Loucy (cell line): ENCODE measurements around the gene OXLD1.

ENCODE experiments used
- H2AFZ ChIP-seq: fragments of 200-600 bp; sonication (generic); 2 replicates; pipeline ENCODE4 v1.6.0; 2016; ENCODE audit warnings: antibody characterized with exemption, mild to moderate bottlenecking, low read length, moderate library complexity
- H3F3A ChIP-seq: fragments of 200-600 bp; 2 replicates; pipeline ENCODE4 v1.6.0; 2016; ENCODE audit warnings: antibody characterized with exemption, low read depth, mild to moderate bottlenecking
- H3K27me3 ChIP-seq: fragments of 200-600 bp; sonication (generic); 2 replicates; pipeline ENCODE4 v1.6.1; 2014; ENCODE audit warnings: low read length, mild to moderate bottlenecking; ENCODE audit not compliant: insufficient read depth, poor library complexity, severe bottlenecking
- H3K36me3 ChIP-seq: fragments of 200-600 bp; sonication (generic); 2 replicates; pipeline ENCODE4 v1.6.1; 2016; ENCODE audit warnings: low read length; ENCODE audit not compliant: insufficient read depth
- H3K4me1 ChIP-seq: fragments of 200-600 bp; sonication (generic); 2 replicates; pipeline ENCODE4 v1.5.1; 2014; ENCODE audit warnings: low read length, mild to moderate bottlenecking; ENCODE audit not compliant: insufficient read depth, poor library complexity, severe bottlenecking
- H3K4me2 ChIP-seq: fragments of 200-600 bp; sonication (generic); 2 replicates; pipeline ENCODE4 v1.6.0; 2014; ENCODE audit warnings: antibody characterized with exemption, low read length, low read depth, mild to moderate bottlenecking; ENCODE audit not compliant: poor library complexity, severe bottlenecking
- H3K4me3 ChIP-seq: fragments of 200-600 bp; sonication (generic); 2 replicates; pipeline ENCODE4 v1.5.1; 2014; ENCODE audit warnings: low read length, mild to moderate bottlenecking, mixed read lengths; ENCODE audit not compliant: poor library complexity, severe bottlenecking
- H3K79me2 ChIP-seq: fragments of 200-600 bp; sonication (generic); 2 replicates; pipeline ENCODE4 v1.6.1; 2014; ENCODE audit warnings: low read length; ENCODE audit not compliant: insufficient read depth
- H3K9ac ChIP-seq: fragments of 200-600 bp; sonication (generic); 2 replicates; pipeline ENCODE4 v1.6.0; 2014; ENCODE audit warnings: mild to moderate bottlenecking, low read depth, low read length, moderate library complexity; ENCODE audit not compliant: poor library complexity, severe bottlenecking
- H3K9me2 ChIP-seq: fragments of 200-600 bp; sonication (generic); replicated peaks from 2 replicates; pipeline ENCODE4 v1.6.1; 2016; ENCODE audit warnings: low read depth, low read length, mixed read lengths
- H3K9me3 ChIP-seq: fragments of 200-600 bp; sonication (generic); 2 replicates; pipeline ENCODE4 v1.6.1; 2014; ENCODE audit warnings: mild to moderate bottlenecking, antibody characterized with exemption, low read length, low read depth; ENCODE audit not compliant: insufficient read depth
- H4K20me1 ChIP-seq: fragments of 200-600 bp; sonication (generic); 2 replicates; pipeline ENCODE4 v1.6.0; 2014; ENCODE audit warnings: antibody characterized with exemption, low read length, mild to moderate bottlenecking; ENCODE audit not compliant: insufficient read depth, poor library complexity, severe bottlenecking
- EZH2phosphoT487 ChIP-seq: fragments of 200-600 bp; IDR thresholded peaks from 2 replicates; pipeline ENCODE4 v1.6.1; 2018; ENCODE audit warnings: antibody characterized with exemption, mild to moderate bottlenecking, moderate library complexity, borderline replicate concordance
- TF ChIP-seq, protein P1 (sequence below): fragments of 200-600 bp; sonication (generic); conservative IDR thresholded peaks from 2 replicates; pipeline ENCODE4 v1.5.1; 2014; ENCODE audit warnings: mild to moderate bottlenecking, antibody characterized with exemption, low read length

OXLD1 gene

DNA sequence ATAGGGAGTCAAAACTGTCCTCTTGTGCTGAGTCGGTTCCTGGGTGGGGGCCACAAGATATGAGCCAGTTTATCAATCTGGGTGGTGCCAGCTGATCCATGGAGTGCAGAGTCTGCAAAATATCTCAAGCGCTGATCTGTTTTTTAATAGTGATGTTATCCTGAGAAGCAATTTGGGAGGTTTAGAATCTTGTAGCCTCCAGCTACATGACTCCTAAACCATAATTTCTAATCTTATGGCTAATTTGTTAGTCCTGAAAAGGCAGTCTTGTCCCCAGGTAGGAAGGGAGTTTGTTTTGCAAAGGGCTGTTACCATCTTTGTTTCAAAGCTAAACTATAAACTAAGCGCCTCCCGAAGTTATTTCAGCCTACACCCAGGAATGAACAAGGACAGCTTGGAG lies 27.7 kb downstream of the OXLD1 start:
- Histone ChIP-seq H3K4me3 (no peak overlapping the region), H3K9me2 (no peaks in the 10 kb centered on the region), H3F3A (no peaks in the 10 kb centered on the region), H2AFZ (no peak overlapping the region), H3K4me2 (no peak overlapping the region), H4K20me1 (peaks cover 22% of the 10 kb centered on the region), H3K79me2 (peaks cover 31% of the 10 kb centered on the region), H3K36me3 (no peaks in the 10 kb centered on the region), H3K9ac (no peak overlapping the region), H3K4me1 (peaks cover 11% of the 10 kb centered on the region), H3K27me3 (no peaks in the 10 kb centered on the region), H3K9me3 (no peaks in the 10 kb centered on the region)
- TF ChIP-seq EZH2phosphoT487, result no peak
- TF ChIP-seq, protein P1, sequence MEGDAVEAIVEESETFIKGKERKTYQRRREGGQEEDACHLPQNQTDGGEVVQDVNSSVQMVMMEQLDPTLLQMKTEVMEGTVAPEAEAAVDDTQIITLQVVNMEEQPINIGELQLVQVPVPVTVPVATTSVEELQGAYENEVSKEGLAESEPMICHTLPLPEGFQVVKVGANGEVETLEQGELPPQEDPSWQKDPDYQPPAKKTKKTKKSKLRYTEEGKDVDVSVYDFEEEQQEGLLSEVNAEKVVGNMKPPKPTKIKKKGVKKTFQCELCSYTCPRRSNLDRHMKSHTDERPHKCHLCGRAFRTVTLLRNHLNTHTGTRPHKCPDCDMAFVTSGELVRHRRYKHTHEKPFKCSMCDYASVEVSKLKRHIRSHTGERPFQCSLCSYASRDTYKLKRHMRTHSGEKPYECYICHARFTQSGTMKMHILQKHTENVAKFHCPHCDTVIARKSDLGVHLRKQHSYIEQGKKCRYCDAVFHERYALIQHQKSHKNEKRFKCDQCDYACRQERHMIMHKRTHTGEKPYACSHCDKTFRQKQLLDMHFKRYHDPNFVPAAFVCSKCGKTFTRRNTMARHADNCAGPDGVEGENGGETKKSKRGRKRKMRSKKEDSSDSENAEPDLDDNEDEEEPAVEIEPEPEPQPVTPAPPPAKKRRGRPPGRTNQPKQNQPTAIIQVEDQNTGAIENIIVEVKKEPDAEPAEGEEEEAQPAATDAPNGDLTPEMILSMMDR, result no peak

- H3K79me2 ChIP-seq, result peaks cover 50% of the 10 kb centered on the region
Observed at GRCh38 chr17:81636505-81637288, 29.7 kb downstream of the OXLD1 start, which contains the start of the genes NPLOC4 and TSPAN10. Gene NPLOC4, minus strand, starts transcription at chr17:81637112. Its CDS starts 182 bp downstream, at chr17:81636930. Gene TSPAN10, plus strand, starts transcription at chr17:81637196. Its CDS starts 5,217 bp downstream, at chr17:81642413.

GRCh38 chr17:81635973-81636504 lies 30.4 kb downstream of the OXLD1 start:
- Histone ChIP-seq H3K36me3 (no peaks in the 10 kb centered on the region), H3K4me2 (peak overlapping the region; percentile 76), H3K9me2 (no peaks in the 10 kb centered on the region), H3K4me3 (peak overlapping the region; percentile 93), H3K9ac (peak overlapping the region; percentile 99), H3K27me3 (no peaks in the 10 kb centered on the region), H3K9me3 (no peaks in the 10 kb centered on the region), H4K20me1 (peaks cover 26% of the 10 kb centered on the region), H3K4me1 (peaks cover 11% of the 10 kb centered on the region), H2AFZ (no peak overlapping the region), H3K79me2 (peaks cover 55% of the 10 kb centered on the region), H3F3A (no peaks in the 10 kb centered on the region)
- TF ChIP-seq EZH2phosphoT487, result no peak
- TF ChIP-seq, protein P1, result no peak

More at GRCh38 chr17:81636505-81637288, 29.7 kb downstream of the OXLD1 start, which contains the start of the genes NPLOC4 and TSPAN10:
- H2AFZ ChIP-seq, result peak within 1 kb of the TSS; percentile 91
- TF ChIP-seq, protein P1, result no peak
- no peak for TF ChIP-seq EZH2phosphoT487
- H4K20me1 ChIP-seq, result peaks cover 26% of the 10 kb centered on the region
- H3K4me3 ChIP-seq, result peak within 1 kb of the TSS; percentile 93
- H3K36me3 ChIP-seq, result no peaks in the 10 kb centered on the region
- no peaks in the 10 kb centered on the region for H3K9me2 ChIP-seq
- H3K4me2 ChIP-seq, result peak within 1 kb of the TSS; percentile 76
- no peaks in the 10 kb centered on the region for H3F3A ChIP-seq
- peak within 1 kb of the TSS; percentile 99 for H3K9ac ChIP-seq
- H3K9me3 ChIP-seq, result no peaks in the 10 kb centered on the region
- H3K27me3 ChIP-seq, result no peaks in the 10 kb centered on the region
- peaks cover 11% of the 10 kb centered on the region for H3K4me1 ChIP-seq
